ENCODE measurements around the gene FLT4. TPM values are rescaled to one million over a fixed set of nuclear protein-coding genes. Genes with fewer than 3 reads are reported as not detected.
A peak's percentile ranks its signal among the peaks of the same experiment; 100 is the strongest.

Gene FLT4
- total and polyA plus RNA-seq, 5 donors from 2014 or later = 1.2 to 4.0 (median 2.4) TPM

- no peak overlapping the region for H3K27ac ChIP-seq (ENCODE audit: insufficient read depth, low read length, poor library complexity, severe bottlenecking)
- Mint-ChIP-seq H3K9me3 (peaks cover 0 to 1% (median 0%) of the 10 kb centered on the region in 7 donors), H3K27me3 (peaks cover 5% of the 10 kb centered on the region), H3K27ac (no peak overlapping the region), H3K36me3 (no peaks in the 10 kb centered on the region), H3K4me3 (no peak overlapping the region), H3K4me1 (no peaks in the 10 kb centered on the region)
- H3K36me3 ChIP-seq (ENCODE audit: control insufficient read depth, insufficient read depth, low read length) = no peaks in the 10 kb centered on the region
- H3K4me1 ChIP-seq (ENCODE audit: control insufficient read depth, insufficient read depth, low read length, poor library complexity, severe bottlenecking) = no peaks in the 10 kb centered on the region
- no peak overlapping the region for H3K4me3 ChIP-seq (ENCODE audit: low read depth, low read length)
- no peak for ATAC-seq (ENCODE audit: low read depth in 2 of 2)
- DNase-seq = no peak
- H3K9me3 ChIP-seq (ENCODE audit: control insufficient read depth in 2 of 2, low read length in 2 of 2) = no peaks in the 10 kb centered on the region
- H3K27me3 ChIP-seq (ENCODE audit: control insufficient read depth, insufficient read depth, low read length) = no peaks in the 10 kb centered on the region
Measured at GRCh38 chr5:180598797-180599589, 50.4 kb downstream of the FLT4 start.

GRCh38 chr5:180598316-180598701 is 51.1 kb downstream of the FLT4 start:
- H3K27me3 ChIP-seq (ENCODE audit: control insufficient read depth, insufficient read depth, low read length) = no peaks in the 10 kb centered on the region
- Mint-ChIP-seq H3K36me3 (no peaks in the 10 kb centered on the region), H3K4me3 (no peak overlapping the region), H3K4me1 (no peaks in the 10 kb centered on the region), H3K27ac (no peak overlapping the region), H3K9me3 (peaks cover 0 to 1% (median 0%) of the 10 kb centered on the region in 7 donors), H3K27me3 (peaks cover 5% of the 10 kb centered on the region)
- DNase-seq (no peak), ATAC-seq (ENCODE audit: low read depth in 2 of 2) (no peak)
- no peaks in the 10 kb centered on the region for H3K9me3 ChIP-seq (ENCODE audit: control insufficient read depth in 2 of 2, low read length in 2 of 2)
- H3K4me1 ChIP-seq (ENCODE audit: control insufficient read depth, insufficient read depth, low read length, poor library complexity, severe bottlenecking) = no peaks in the 10 kb centered on the region
- no peak overlapping the region for H3K27ac ChIP-seq (ENCODE audit: insufficient read depth, low read length, poor library complexity, severe bottlenecking)
- no peaks in the 10 kb centered on the region for H3K36me3 ChIP-seq (ENCODE audit: control insufficient read depth, insufficient read depth, low read length)
- no peak overlapping the region for H3K4me3 ChIP-seq (ENCODE audit: low read depth, low read length)

- Mint-ChIP-seq H3K27ac (no peak overlapping the region), H3K4me1 (peaks cover 0 to 7% (median 0%) of the 10 kb centered on the region in 4 donors), H3K27me3 (peaks cover 12% of the 10 kb centered on the region), H3K4me3 (no peak overlapping the region), H3K36me3 (no peaks in the 10 kb centered on the region), H3K9me3 (peaks cover 0 to 1% (median 0%) of the 10 kb centered on the region in 7 donors)
- H3K27ac ChIP-seq (ENCODE audit: insufficient read depth, low read length, poor library complexity, severe bottlenecking) = no peak overlapping the region
- H3K36me3 ChIP-seq (ENCODE audit: control insufficient read depth, insufficient read depth, low read length) = no peaks in the 10 kb centered on the region
- H3K4me1 ChIP-seq (ENCODE audit: control insufficient read depth, insufficient read depth, low read length, poor library complexity, severe bottlenecking) = no peaks in the 10 kb centered on the region
- no peaks in the 10 kb centered on the region for H3K9me3 ChIP-seq (ENCODE audit: control insufficient read depth in 2 of 2, low read length in 2 of 2)
- no peak for DNase-seq
- no peaks in the 10 kb centered on the region for H3K27me3 ChIP-seq (ENCODE audit: control insufficient read depth, insufficient read depth, low read length)
- no peak overlapping the region for H3K4me3 ChIP-seq (ENCODE audit: low read depth, low read length)
- no peak for ATAC-seq (ENCODE audit: low read depth in 2 of 2)
Measured at GRCh38 chr5:180596668-180597231, 52.6 kb downstream of the FLT4 start.

- ATAC-seq (ENCODE audit: low read depth in 2 of 2) (no peak), DNase-seq (no peak)
- Mint-ChIP-seq H3K4me3 (no peak overlapping the region), H3K36me3 (no peaks in the 10 kb centered on the region), H3K27me3 (peaks cover 12% of the 10 kb centered on the region), H3K9me3 (peaks cover 0 to 1% (median 0%) of the 10 kb centered on the region in 7 donors), H3K4me1 (peaks cover 0 to 7% (median 0%) of the 10 kb centered on the region in 4 donors), H3K27ac (no peak overlapping the region)
- Histone ChIP-seq H3K4me3 (ENCODE audit: low read depth, low read length) (no peak overlapping the region), H3K4me1 (ENCODE audit: control insufficient read depth, insufficient read depth, low read length, poor library complexity, severe bottlenecking) (no peaks in the 10 kb centered on the region), H3K36me3 (ENCODE audit: control insufficient read depth, insufficient read depth, low read length) (no peaks in the 10 kb centered on the region), H3K9me3 (ENCODE audit: control insufficient read depth in 2 of 2, low read length in 2 of 2) (no peaks in the 10 kb centered on the region), H3K27me3 (ENCODE audit: control insufficient read depth, insufficient read depth, low read length) (no peaks in the 10 kb centered on the region), H3K27ac (ENCODE audit: insufficient read depth, low read length, poor library complexity, severe bottlenecking) (no peak overlapping the region)
Measured at GRCh38 chr5:180596115-180596667, 53.2 kb downstream of the FLT4 start.

GRCh38 chr5:180595381-180596114 is 53.9 kb downstream of the FLT4 start:
- no peaks in the 10 kb centered on the region for H3K36me3 Mint-ChIP-seq

GRCh38 chr5:180595046-180595379 is 54.4 kb downstream of the FLT4 start:
- Histone ChIP-seq H3K4me3 (ENCODE audit: low read depth, low read length) (no peak overlapping the region), H3K4me1 (ENCODE audit: control insufficient read depth, insufficient read depth, low read length, poor library complexity, severe bottlenecking) (peaks cover 7% of the 10 kb centered on the region), H3K27me3 (ENCODE audit: control insufficient read depth, insufficient read depth, low read length) (no peaks in the 10 kb centered on the region), H3K9me3 (ENCODE audit: control insufficient read depth in 2 of 2, low read length in 2 of 2) (no peaks in the 10 kb centered on the region), H3K27ac (ENCODE audit: insufficient read depth, low read length, poor library complexity, severe bottlenecking) (no peak overlapping the region), H3K36me3 (ENCODE audit: control insufficient read depth, insufficient read depth, low read length) (no peaks in the 10 kb centered on the region)
- no peak overlapping the region for H3K4me3 Mint-ChIP-seq
- H3K4me1 Mint-ChIP-seq = peaks cover 0 to 7% (median 0%) of the 10 kb centered on the region in 4 donors
- peaks cover 0 to 1% (median 0%) of the 10 kb centered on the region in 7 donors for H3K9me3 Mint-ChIP-seq
- DNase-seq = no peak
- peaks cover 12% of the 10 kb centered on the region for H3K27me3 Mint-ChIP-seq
- H3K36me3 Mint-ChIP-seq = no peaks in the 10 kb centered on the region
- H3K27ac Mint-ChIP-seq = peak overlapping the region in 1 of 3 donors; percentile 62
- ATAC-seq (ENCODE audit: low read depth in 2 of 2) = no peak

More at GRCh38 chr5:180595381-180596114, 53.9 kb downstream of the FLT4 start:
- Histone ChIP-seq H3K4me1 (ENCODE audit: control insufficient read depth, insufficient read depth, low read length, poor library complexity, severe bottlenecking) (peaks cover 2% of the 10 kb centered on the region), H3K4me3 (ENCODE audit: low read depth, low read length) (no peak overlapping the region), H3K36me3 (ENCODE audit: control insufficient read depth, insufficient read depth, low read length) (no peaks in the 10 kb centered on the region), H3K27me3 (ENCODE audit: control insufficient read depth, insufficient read depth, low read length) (no peaks in the 10 kb centered on the region), H3K27ac (ENCODE audit: insufficient read depth, low read length, poor library complexity, severe bottlenecking) (no peak overlapping the region), H3K9me3 (ENCODE audit: control insufficient read depth in 2 of 2, low read length in 2 of 2) (no peaks in the 10 kb centered on the region)
- ATAC-seq (ENCODE audit: low read depth in 2 of 2) (no peak), DNase-seq (no peak)
- Mint-ChIP-seq H3K27me3 (peaks cover 12% of the 10 kb centered on the region), H3K27ac (no peak overlapping the region), H3K9me3 (peaks cover 0 to 1% (median 0%) of the 10 kb centered on the region in 7 donors), H3K4me1 (peaks cover 0 to 7% (median 0%) of the 10 kb centered on the region in 4 donors), H3K4me3 (no peak overlapping the region)

GRCh38 chr5:180594311-180595045 is 54.9 kb downstream of the FLT4 start:
- ATAC-seq (ENCODE audit: low read depth in 2 of 2) (no peak), DNase-seq (no peak)
- Histone ChIP-seq H3K4me3 (ENCODE audit: low read depth, low read length) (no peak overlapping the region), H3K4me1 (ENCODE audit: control insufficient read depth, insufficient read depth, low read length, poor library complexity, severe bottlenecking) (peaks cover 10% of the 10 kb centered on the region), H3K27me3 (ENCODE audit: control insufficient read depth, insufficient read depth, low read length) (peaks cover 2% of the 10 kb centered on the region), H3K36me3 (ENCODE audit: control insufficient read depth, insufficient read depth, low read length) (no peaks in the 10 kb centered on the region), H3K27ac (ENCODE audit: insufficient read depth, low read length, poor library complexity, severe bottlenecking) (no peak overlapping the region), H3K9me3 (ENCODE audit: control insufficient read depth in 2 of 2, low read length in 2 of 2) (no peaks in the 10 kb centered on the region)
- no peak overlapping the region for H3K27ac Mint-ChIP-seq
- no peak overlapping the region for H3K4me3 Mint-ChIP-seq
- no peaks in the 10 kb centered on the region for H3K36me3 Mint-ChIP-seq
- H3K4me1 Mint-ChIP-seq = peaks cover 0 to 10% (median 2%) of the 10 kb centered on the region in 4 donors
- H3K9me3 Mint-ChIP-seq = peaks cover 0 to 1% (median 0%) of the 10 kb centered on the region in 7 donors
- H3K27me3 Mint-ChIP-seq = peaks cover 16% of the 10 kb centered on the region
